ENCODE data around the gene AGPAT2.

The AGPAT2 gene

GRCh38 chr9:136683755-136684154 lies 3.5 kb downstream of the AGPAT2 start:
- H3K4me1 ChIP-seq (ENCODE audit: control insufficient read depth, low read length), result peaks cover 23% of the 10 kb centered on the region
- H3K9me2 ChIP-seq (replicated peaks; ENCODE audit: control insufficient read depth, low read length), result no peaks in the 10 kb centered on the region
- peaks cover 9% of the 10 kb centered on the region; the same call in 1 of the 2 replicates for H4K20me1 ChIP-seq (ENCODE audit: control insufficient read depth, insufficient read depth, low read depth, low read length)
- peaks cover 12% of the 10 kb centered on the region for H3K27me3 ChIP-seq (ENCODE audit: control insufficient read depth, low read length)
- TF ChIP-seq EZH2phosphoT487 (IDR thresholded peaks at IDR 0.05; ENCODE audit: borderline replicate concordance, low read length) (no peak), CTCF (IDR thresholded peaks at IDR 0.05; ENCODE audit: low read depth, low read length, poor library complexity, severe bottlenecking) (no peak)
- no peaks in the 10 kb centered on the region for H3K9me3 ChIP-seq (ENCODE audit: control insufficient read depth, insufficient read depth, low read length)
- H3K4me2 ChIP-seq (ENCODE audit: low read length), result no peak overlapping the region
- no peak overlapping the region for H3K4me3 ChIP-seq (ENCODE audit: low read length)
- H3K27ac ChIP-seq (ENCODE audit: low read depth, low read length), result no peak overlapping the region
- H3F3A ChIP-seq (ENCODE audit: control insufficient read depth, insufficient read depth), result 0 out of 2 replicates have a peak, but pooled peaks cover 5% of the 10 kb centered on the region
- no peaks in the 10 kb centered on the region for H3K36me3 ChIP-seq (ENCODE audit: control insufficient read depth, low read length)
- peaks cover 22% of the 10 kb centered on the region for H3K79me2 ChIP-seq (ENCODE audit: control insufficient read depth, low read length)

GRCh38 chr9:136683173-136683745 lies 4.0 kb downstream of the AGPAT2 start:
- Histone ChIP-seq H3K4me2 (ENCODE audit: low read length) (no peak overlapping the region), H3K4me3 (ENCODE audit: low read length) (no peak overlapping the region), H3K27me3 (ENCODE audit: control insufficient read depth, low read length) (peaks cover 7% of the 10 kb centered on the region), H4K20me1 (ENCODE audit: control insufficient read depth, insufficient read depth, low read depth, low read length) (peaks cover 9% of the 10 kb centered on the region; the same call in 1 of the 2 replicates), H3K79me2 (ENCODE audit: control insufficient read depth, low read length) (peaks cover 22% of the 10 kb centered on the region), H3K9me3 (ENCODE audit: control insufficient read depth, insufficient read depth, low read length) (no peaks in the 10 kb centered on the region), H3K36me3 (ENCODE audit: control insufficient read depth, low read length) (no peaks in the 10 kb centered on the region), H3F3A (ENCODE audit: control insufficient read depth, insufficient read depth) (0 out of 2 replicates have a peak, but pooled peaks cover 1% of the 10 kb centered on the region), H3K4me1 (ENCODE audit: control insufficient read depth, low read length) (peaks cover 23% of the 10 kb centered on the region), H3K9me2 (replicated peaks; ENCODE audit: control insufficient read depth, low read length) (no peaks in the 10 kb centered on the region), H3K27ac (ENCODE audit: low read depth, low read length) (no peak overlapping the region)
- TF ChIP-seq EZH2phosphoT487 (IDR thresholded peaks at IDR 0.05; ENCODE audit: borderline replicate concordance, low read length), result no peak

- H3K9me2 ChIP-seq (replicated peaks; ENCODE audit: control insufficient read depth, low read length), result no peaks in the 10 kb centered on the region
- no peak for TF ChIP-seq EZH2phosphoT487 (IDR thresholded peaks at IDR 0.05; ENCODE audit: borderline replicate concordance, low read length)
- no peak for TF ChIP-seq CTCF (IDR thresholded peaks at IDR 0.05; ENCODE audit: low read depth, low read length, poor library complexity, severe bottlenecking)
- H3K4me2 ChIP-seq (ENCODE audit: low read length), result no peak overlapping the region
- H3K79me2 ChIP-seq (ENCODE audit: control insufficient read depth, low read length), result peaks cover 22% of the 10 kb centered on the region
- no peaks in the 10 kb centered on the region for H3K36me3 ChIP-seq (ENCODE audit: control insufficient read depth, low read length)
- no peak overlapping the region for H3K27ac ChIP-seq (ENCODE audit: low read depth, low read length)
- H4K20me1 ChIP-seq (ENCODE audit: control insufficient read depth, insufficient read depth, low read depth, low read length), result peaks cover 9% of the 10 kb centered on the region; the same call in 1 of the 2 replicates
- no peaks in the 10 kb centered on the region for H3K9me3 ChIP-seq (ENCODE audit: control insufficient read depth, insufficient read depth, low read length)
- H3K4me1 ChIP-seq (ENCODE audit: control insufficient read depth, low read length), result peaks cover 19% of the 10 kb centered on the region
- no peak overlapping the region for H3K4me3 ChIP-seq (ENCODE audit: low read length)
- H3F3A ChIP-seq (ENCODE audit: control insufficient read depth, insufficient read depth), result no peaks in the 10 kb centered on the region
- peaks cover 2% of the 10 kb centered on the region for H3K27me3 ChIP-seq (ENCODE audit: control insufficient read depth, low read length)
Measured at GRCh38 chr9:136682710-136683109, 4.5 kb downstream of the AGPAT2 start.

- no peak for TF ChIP-seq CTCF (IDR thresholded peaks at IDR 0.05; ENCODE audit: low read depth, low read length, poor library complexity, severe bottlenecking)
- TF ChIP-seq EZH2phosphoT487 (IDR thresholded peaks at IDR 0.05; ENCODE audit: borderline replicate concordance, low read length), result no peak
- Histone ChIP-seq H3K4me2 (ENCODE audit: low read length) (no peak overlapping the region), H3K9me2 (replicated peaks; ENCODE audit: control insufficient read depth, low read length) (no peaks in the 10 kb centered on the region), H3K79me2 (ENCODE audit: control insufficient read depth, low read length) (peaks cover 22% of the 10 kb centered on the region), H3K27me3 (ENCODE audit: control insufficient read depth, low read length) (no peaks in the 10 kb centered on the region), H3K4me1 (ENCODE audit: control insufficient read depth, low read length) (peaks cover 16% of the 10 kb centered on the region), H3K36me3 (ENCODE audit: control insufficient read depth, low read length) (no peaks in the 10 kb centered on the region), H3K9me3 (ENCODE audit: control insufficient read depth, insufficient read depth, low read length) (no peaks in the 10 kb centered on the region), H3F3A (ENCODE audit: control insufficient read depth, insufficient read depth) (no peaks in the 10 kb centered on the region), H4K20me1 (ENCODE audit: control insufficient read depth, insufficient read depth, low read depth, low read length) (peaks cover 9% of the 10 kb centered on the region; the same call in 1 of the 2 replicates), H3K27ac (ENCODE audit: low read depth, low read length) (no peak overlapping the region), H3K4me3 (ENCODE audit: low read length) (no peak overlapping the region)
Measured at GRCh38 chr9:136681945-136682699, 5.1 kb downstream of the AGPAT2 start.
